RKO (cell line): ENCODE data around the gene SPPL2A.
A peak's percentile ranks its signal among the peaks of the same experiment; 100 is the strongest.
"Not testable (repeated sequence)": the region's sequence is repeated elsewhere in the genome, so short reads cannot be mapped to it uniquely, and the experiment has no call there.

Source experiments
- DNase-seq: peaks from one replicate; pipeline ENCODE4 v3.0.0-alpha.2; 2016; ENCODE audit warnings: low spot score

The SPPL2A gene

DNA sequence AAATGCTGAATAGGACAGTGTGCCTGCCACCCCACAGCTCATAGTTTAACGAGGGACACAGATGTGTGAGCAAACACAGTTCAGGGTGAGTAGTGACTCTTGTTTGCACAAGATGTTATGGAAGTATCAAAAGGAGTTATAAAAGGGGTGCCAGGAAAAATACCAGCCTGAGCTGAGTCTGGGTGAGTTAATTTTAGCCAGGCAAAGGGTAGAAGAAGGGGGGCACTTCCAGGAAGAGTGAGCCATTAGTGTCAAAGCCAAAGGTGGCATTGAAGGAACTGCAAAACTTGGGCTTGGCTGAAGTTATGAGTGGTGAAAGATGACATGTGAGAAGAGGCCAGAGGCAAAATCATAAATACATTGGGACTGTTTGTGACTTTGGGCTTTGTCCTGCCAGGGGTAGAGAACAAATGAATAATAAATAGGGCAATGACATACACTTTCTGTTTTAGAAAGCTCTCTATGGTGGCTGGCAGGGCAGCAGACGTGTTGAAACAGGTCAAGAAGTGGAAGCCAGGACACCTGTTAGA, 1.9 kb upstream of the SPPL2A start:
- no peak for DNase-seq

DNA sequence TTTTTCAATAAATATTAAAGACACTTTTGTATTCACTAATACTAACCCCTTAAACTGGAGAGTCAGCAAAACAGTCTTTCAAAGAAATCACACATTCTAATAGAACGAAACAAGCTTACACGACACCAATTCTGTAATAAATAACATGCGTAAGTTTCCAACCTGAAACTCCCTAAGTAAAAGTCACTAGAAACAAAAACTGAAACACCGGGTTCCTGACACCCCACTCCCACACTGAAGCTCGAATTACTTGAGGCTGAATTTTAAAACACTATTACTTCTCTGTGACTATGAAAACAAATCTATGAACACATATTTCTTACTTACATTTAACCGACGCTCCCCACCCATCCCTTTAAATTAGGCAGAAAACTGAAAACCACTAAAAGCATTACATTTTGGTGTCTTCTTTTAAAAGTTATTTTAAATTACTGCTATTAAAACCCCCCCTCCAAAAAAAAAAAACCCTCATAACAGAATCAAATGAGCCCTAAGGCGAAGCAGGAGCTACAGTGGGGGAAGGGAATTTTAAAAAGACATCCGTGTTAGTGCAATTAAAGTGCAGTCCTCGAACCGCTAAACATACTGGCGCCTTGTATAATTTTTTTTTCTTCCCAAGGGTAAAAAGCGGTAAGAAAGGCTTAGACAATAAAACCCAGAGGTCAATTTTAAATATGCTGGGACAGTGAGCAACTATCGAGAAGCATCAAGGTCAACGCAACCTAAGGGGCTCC, 878 bp downstream of the SPPL2A start:
- DNase-seq, result peak; percentile 17

GRCh38 chr15:50758712-50759205, 6.7 kb downstream of the SPPL2A start:
- DNase-seq, result no peak

- no peak for DNase-seq
Observed at GRCh38 chr15:50753463-50753862, 12.0 kb downstream of the SPPL2A start.

GRCh38 chr15:50751394-50751793, 14.1 kb downstream of the SPPL2A start:
- no peak for DNase-seq

- DNase-seq, result no peak
Observed at GRCh38 chr15:50750227-50750705, 15.2 kb downstream of the SPPL2A start.

DNA sequence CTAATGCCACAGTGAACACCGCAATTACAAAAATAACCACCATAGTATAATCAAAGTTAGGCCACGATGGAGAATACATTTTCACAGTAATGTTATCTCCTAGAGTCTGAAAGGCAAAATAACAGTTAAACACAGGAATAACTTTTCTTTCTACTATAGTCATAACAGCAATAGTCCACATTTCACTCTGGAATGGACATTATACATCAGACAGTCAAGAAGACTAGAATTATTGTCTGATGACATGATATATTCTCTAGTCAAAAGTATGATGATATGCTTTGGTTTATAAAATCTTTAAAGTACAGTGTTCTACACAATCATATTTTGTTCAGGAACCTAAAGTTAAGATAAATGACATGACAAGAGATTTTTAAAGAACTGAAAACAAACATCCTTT, 18.0 kb downstream of the SPPL2A start:
- DNase-seq, result no peak

GRCh38 chr15:50744601-50745000, 20.9 kb downstream of the SPPL2A start:
- DNase-seq, result no peak

GRCh38 chr15:50740955-50741354, 24.6 kb downstream of the SPPL2A start:
- no peak for DNase-seq

GRCh38 chr15:50736823-50737222, 28.7 kb downstream of the SPPL2A start:
- no peak for DNase-seq

GRCh38 chr15:50735156-50735555, 30.4 kb downstream of the SPPL2A start:
- DNase-seq, result no peak

DNA sequence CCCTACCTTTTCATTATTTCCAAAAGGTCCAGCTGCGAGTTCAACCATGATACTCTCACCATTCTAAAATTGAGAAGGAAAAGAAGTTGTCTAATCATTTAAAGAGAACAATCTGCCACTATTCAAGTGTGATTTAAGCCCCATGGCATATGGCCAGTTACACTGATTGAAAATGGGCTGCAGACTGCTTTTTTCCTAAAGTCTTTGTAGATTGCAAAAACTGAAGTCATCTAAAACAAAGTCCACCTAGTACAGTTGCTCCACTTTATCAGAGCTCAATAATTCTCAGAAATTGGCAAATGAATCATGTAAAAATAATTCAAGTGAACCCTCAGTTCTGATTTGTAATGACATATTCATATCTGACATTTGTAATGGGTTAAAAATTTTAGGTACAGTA, 39.2 kb downstream of the SPPL2A start:
- no peak for DNase-seq

- DNase-seq, result no peak
Observed at GRCh38 chr15:50718700-50719125, 46.8 kb downstream of the SPPL2A start.

GRCh38 chr15:50712018-50712417, 53.5 kb downstream of the SPPL2A start:
- DNase-seq, result no peak

- DNase-seq, result no peak
Observed at GRCh38 chr15:50710585-50710984, 54.9 kb downstream of the SPPL2A start.

DNA sequence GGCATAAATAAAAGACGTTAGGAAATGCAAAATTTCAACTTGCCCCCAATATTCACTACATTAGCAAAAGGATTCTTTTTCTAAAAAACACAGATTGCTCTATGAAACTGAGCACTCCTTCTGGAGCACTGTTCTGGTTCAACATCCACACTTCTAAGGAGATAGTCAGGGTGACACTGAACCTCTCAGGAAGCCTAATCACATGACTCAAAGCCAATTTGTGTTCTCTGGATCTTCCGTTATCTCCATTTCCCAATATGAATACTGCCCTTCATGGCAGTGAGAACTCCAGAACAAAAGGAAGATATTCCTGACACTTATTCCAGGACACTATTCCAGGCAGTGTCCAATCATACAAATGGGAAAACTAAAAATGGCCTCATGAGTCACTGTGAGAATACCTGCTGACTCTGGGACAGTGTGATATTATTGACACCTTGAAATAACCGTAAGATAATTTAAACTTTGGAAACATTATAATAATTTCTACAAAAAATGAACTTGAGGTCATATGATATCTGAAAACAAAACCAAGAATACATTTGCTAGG, 57.6 kb downstream of the SPPL2A start:
- no peak for DNase-seq

- DNase-seq, result no peak
Observed at GRCh38 chr15:50702762-50703334, 62.7 kb downstream of the SPPL2A start.

- no peak for DNase-seq
Observed at GRCh38 chr15:50698101-50698500, 67.4 kb downstream of the SPPL2A start.

GRCh38 chr15:50697109-50697797, 68.3 kb downstream of the SPPL2A start:
- DNase-seq, result no peak

GRCh38 chr15:50694634-50695165, 70.8 kb downstream of the SPPL2A start:
- DNase-seq, result not testable (repeated sequence)

GRCh38 chr15:50687302-50687902, 78.1 kb downstream of the SPPL2A start:
- DNase-seq, result no peak
